Adipocyte (in vitro differentiated cells): ENCODE data around the gene GNAO1.

Experiments
- DNase-seq: peaks from one replicate; pipeline ENCODE4 v3.0.0-alpha.2; 2015; ENCODE audit warnings: low read depth
- H3K27me3 ChIP-seq: replicated peaks from 2 replicates; pipeline ENCODE4 v1.7.0; 2013; ENCODE audit warnings: mild to moderate bottlenecking, low read length, moderate library complexity; ENCODE audit not compliant: control insufficient read depth, insufficient read depth
- H3K36me3 ChIP-seq: 2 replicates; pipeline ENCODE4 v1.7.0; 2013; ENCODE audit warnings: low read length, mild to moderate bottlenecking, moderate library complexity; ENCODE audit not compliant: control insufficient read depth, insufficient read depth, severe bottlenecking
- H3K4me1 ChIP-seq: 2 replicates; pipeline ENCODE4 v1.7.0; 2013; ENCODE audit warnings: mild to moderate bottlenecking, low read length, moderate library complexity; ENCODE audit not compliant: control insufficient read depth, insufficient read depth
- H3K4me3 ChIP-seq: 2 replicates; pipeline ENCODE4 v1.7.0; 2013; ENCODE audit warnings: mild to moderate bottlenecking, low read length, moderate library complexity
- H3K9ac ChIP-seq: 2 replicates; pipeline ENCODE4 v1.7.0; 2013; ENCODE audit warnings: mild to moderate bottlenecking, low read length, moderate library complexity
- H3K9me3 ChIP-seq: 2 replicates; pipeline ENCODE4 v1.7.0; 2013; ENCODE audit warnings: mild to moderate bottlenecking, low read length, moderate library complexity; ENCODE audit not compliant: control insufficient read depth

GNAO1 gene

DNA sequence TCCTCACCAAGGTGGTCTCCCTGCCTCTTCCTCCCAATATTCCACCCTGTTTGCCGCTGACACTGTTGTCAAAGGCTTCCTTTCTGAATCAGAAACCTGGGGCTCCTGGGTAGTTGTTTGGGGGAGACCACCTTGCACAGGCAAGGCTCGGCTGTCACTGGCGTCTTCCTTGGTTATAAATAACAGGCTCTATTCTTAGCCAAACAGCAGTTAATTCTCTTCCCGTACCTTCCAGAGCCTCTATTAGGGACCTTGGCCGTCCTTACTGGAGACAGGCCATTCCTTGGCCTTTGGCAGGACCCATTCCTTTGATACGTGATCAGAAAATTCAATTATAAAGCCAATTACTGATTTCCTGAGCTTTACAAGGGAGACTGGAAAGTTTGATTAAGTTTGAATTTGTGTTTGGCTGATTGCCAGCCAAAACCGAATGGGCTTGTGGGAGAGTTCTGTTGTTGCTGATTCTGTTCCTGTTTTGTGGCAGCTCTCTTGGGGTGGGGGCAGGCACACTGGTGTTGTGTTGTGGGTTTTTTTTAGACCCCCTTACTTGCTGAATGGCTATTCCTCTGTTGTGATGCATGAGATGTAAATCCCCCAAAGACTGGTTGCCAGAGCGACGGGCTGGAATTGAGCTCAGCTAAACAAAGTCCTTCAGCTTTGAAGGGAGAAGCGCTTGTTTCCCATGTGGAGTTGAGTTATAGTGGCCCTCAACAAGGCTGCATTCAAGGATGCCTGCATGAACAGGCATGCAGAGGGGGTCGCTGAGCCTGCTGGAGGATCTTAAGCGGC lies 104.6 kb downstream of the GNAO1 start:
- Histone ChIP-seq H3K9ac (no peak overlapping the region), H3K9me3 (no peaks in the 10 kb centered on the region), H3K4me1 (peaks cover 9% of the 10 kb centered on the region), H3K4me3 (no peak overlapping the region), H3K36me3 (no peaks in the 10 kb centered on the region), H3K27me3 (peaks cover 12% of the 10 kb centered on the region)
- DNase-seq = no peak

DNA sequence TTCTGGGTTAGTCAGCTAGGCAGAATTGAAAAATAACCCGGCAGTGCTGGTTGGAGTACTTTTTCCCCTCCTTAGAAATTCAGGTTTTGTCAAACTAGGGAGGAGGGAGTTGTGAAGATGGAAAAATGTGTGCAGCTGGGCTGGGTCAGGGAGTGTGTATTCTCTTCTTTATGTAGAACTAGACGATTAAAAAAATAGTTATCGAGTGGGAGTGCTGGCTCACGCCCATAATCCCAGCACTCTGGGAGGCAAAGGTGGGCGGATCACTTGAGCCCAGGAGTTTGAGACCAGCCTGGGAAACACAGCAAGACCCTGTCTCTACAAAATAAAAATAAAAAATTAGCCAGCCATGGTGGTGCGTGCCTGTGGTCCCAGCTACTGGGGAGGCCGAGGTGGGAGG lies 106.4 kb downstream of the GNAO1 start:
- no peak overlapping the region for H3K9ac ChIP-seq
- peaks cover 10% of the 10 kb centered on the region for H3K27me3 ChIP-seq
- no peak for DNase-seq
- no peaks in the 10 kb centered on the region for H3K9me3 ChIP-seq
- no peak overlapping the region for H3K4me3 ChIP-seq
- no peaks in the 10 kb centered on the region for H3K36me3 ChIP-seq
- peaks cover 13% of the 10 kb centered on the region for H3K4me1 ChIP-seq

DNA sequence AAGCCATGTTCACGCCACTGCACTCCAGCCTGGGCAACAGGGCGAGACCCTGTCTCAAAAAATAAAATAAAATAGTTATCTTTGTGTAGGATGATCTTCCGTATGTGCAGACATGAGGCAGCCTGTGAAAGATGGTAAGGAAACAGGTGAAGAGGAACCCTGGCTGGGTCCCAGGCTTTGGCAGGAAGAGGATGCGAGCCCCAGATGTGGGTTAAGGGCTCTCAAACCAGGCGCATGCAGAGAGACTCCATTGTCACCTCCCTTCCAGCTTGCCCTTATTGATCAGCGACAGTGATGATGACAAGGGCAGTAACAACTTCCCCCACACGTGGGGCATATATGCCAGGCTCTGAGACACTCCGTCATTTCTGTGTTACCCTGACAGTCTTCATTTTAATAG lies 106.8 kb downstream of the GNAO1 start:
- DNase-seq = no peak
- Histone ChIP-seq H3K4me1 (peaks cover 13% of the 10 kb centered on the region), H3K36me3 (no peaks in the 10 kb centered on the region), H3K27me3 (peaks cover 14% of the 10 kb centered on the region), H3K4me3 (no peak overlapping the region), H3K9me3 (no peaks in the 10 kb centered on the region), H3K9ac (no peak overlapping the region)

DNA sequence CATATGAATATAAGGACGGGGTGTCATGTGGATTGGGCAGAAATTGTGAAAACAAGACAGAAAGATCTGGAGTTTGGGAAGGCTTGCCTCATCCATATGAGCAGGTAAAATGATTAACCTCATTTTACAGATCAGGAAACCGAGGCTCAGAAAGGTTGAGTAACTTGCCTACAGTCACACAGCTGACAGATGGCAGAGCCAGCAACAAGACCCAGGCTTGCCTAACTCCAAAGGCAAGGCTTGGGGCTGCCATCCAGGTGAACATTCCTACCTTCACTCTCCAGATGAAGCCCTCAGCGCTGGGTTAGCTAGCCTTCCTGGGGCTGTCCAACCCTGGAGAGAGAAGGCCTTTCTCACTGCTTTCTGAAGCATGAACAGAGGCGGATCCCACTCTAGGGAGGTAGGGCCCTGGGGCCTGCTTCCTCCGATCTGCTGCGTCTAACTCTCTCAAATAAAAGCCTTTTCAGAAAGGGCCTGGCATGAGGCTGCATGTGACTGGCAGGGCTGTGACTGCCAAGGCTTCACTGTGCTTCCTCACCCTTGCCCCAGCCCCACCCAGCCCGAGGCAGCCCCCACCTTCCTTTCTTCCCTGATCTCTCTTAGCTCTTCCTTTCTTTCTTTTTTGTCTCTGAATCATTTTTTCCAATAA lies 107.8 kb downstream of the GNAO1 start:
- peak overlapping the region; percentile 16 for H3K9ac ChIP-seq
- H3K4me1 ChIP-seq = peaks cover 13% of the 10 kb centered on the region
- peaks cover 22% of the 10 kb centered on the region for H3K27me3 ChIP-seq
- H3K4me3 ChIP-seq = no peak overlapping the region
- H3K9me3 ChIP-seq = no peaks in the 10 kb centered on the region
- DNase-seq = no peak
- H3K36me3 ChIP-seq = no peaks in the 10 kb centered on the region

DNA sequence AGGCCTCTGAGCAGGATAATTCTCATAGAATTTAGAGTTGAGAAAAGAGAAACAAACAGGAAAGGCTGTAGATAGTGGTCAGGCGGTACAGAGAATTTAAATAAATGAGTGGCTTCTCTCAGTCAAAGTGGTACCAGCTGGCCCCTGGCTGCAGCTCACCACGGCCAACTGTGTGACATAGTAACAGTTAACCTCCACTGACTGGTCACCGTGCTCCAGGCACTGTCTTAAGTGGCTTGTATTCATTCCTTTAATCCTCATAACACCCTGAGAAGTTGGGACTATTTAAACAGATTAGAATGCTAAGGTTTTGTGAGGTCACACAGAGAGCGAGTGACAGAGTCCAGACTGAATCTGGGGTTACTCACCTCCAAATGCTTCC lies 108.9 kb downstream of the GNAO1 start:
- Histone ChIP-seq H3K9ac (no peak overlapping the region), H3K4me3 (no peak overlapping the region), H3K9me3 (no peaks in the 10 kb centered on the region), H3K36me3 (no peaks in the 10 kb centered on the region), H3K27me3 (peaks cover 32% of the 10 kb centered on the region), H3K4me1 (peaks cover 9% of the 10 kb centered on the region)
- DNase-seq = no peak

DNA sequence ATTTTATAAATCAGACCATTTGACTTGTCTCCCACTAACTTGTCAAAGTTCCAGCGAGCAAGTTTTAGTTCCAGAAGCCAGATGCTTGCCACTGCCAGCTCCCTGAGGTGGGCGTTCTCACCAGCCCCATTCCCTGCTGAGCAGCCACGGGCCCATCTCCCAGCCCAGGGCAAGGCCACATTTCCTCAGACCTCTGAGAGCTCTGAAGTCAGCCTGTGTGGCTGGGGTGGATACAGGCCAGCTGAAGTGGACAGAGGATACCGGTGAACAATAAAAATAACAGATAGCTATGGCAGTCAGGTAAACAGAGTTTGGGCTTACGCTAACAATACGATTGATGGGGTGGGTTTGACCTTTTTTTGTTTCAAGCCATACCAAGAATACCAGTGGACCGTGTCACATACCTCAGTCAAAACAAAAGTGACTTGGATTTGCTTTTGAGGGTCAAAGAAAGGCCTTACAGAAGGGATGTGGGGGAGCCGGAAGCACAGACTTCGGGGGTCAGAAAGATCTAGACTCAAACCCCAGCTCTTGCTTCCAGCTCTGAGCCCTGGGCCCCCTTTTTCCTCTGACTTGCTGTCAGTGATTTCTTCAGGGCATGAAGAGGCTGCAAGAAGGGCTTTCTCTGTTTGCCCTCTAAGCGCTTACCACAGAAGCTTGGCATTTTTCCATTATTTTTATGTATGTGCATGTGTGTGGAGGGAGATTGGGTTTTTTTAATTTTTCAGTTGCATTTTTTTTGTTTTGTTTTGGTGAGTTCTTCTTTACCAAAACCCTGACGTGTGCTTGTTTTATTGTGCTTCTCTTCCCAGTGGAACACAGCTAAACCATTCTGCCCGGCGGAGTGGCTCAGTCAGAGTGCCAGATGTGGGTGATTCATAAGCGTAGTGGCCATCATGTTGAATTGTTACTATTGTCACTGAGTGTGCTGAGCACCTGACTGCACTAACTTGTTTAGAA lies 109.9 kb downstream of the GNAO1 start:
- H3K36me3 ChIP-seq = no peaks in the 10 kb centered on the region
- no peaks in the 10 kb centered on the region for H3K9me3 ChIP-seq
- H3K27me3 ChIP-seq = peaks cover 37% of the 10 kb centered on the region
- peaks cover 9% of the 10 kb centered on the region for H3K4me1 ChIP-seq
- H3K9ac ChIP-seq = no peak overlapping the region
- DNase-seq = peak; percentile 33
- H3K4me3 ChIP-seq = no peak overlapping the region

DNA sequence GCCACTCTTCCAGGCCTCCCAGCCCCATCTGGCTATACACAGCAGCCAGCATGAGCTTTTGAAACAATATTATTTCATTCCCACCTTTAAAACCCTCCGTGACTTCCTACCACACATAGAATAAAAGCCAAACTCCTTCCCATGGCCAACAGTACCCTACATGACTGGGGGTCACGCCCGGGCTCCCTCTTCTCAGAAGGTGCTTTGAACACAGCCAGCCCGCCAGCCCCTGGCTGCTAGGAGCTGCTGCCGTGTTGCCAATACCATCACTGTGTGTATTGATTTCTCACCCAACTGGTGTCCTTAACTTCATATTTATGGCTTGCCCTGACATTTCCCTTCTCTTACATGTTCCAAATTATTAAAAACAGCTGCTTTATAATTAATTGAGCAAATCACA lies 111.2 kb downstream of the GNAO1 start:
- Histone ChIP-seq H3K36me3 (no peaks in the 10 kb centered on the region), H3K27me3 (peaks cover 33% of the 10 kb centered on the region), H3K9me3 (no peaks in the 10 kb centered on the region), H3K9ac (no peak overlapping the region), H3K4me3 (no peak overlapping the region), H3K4me1 (peaks cover 9% of the 10 kb centered on the region)
- no peak for DNase-seq

DNA sequence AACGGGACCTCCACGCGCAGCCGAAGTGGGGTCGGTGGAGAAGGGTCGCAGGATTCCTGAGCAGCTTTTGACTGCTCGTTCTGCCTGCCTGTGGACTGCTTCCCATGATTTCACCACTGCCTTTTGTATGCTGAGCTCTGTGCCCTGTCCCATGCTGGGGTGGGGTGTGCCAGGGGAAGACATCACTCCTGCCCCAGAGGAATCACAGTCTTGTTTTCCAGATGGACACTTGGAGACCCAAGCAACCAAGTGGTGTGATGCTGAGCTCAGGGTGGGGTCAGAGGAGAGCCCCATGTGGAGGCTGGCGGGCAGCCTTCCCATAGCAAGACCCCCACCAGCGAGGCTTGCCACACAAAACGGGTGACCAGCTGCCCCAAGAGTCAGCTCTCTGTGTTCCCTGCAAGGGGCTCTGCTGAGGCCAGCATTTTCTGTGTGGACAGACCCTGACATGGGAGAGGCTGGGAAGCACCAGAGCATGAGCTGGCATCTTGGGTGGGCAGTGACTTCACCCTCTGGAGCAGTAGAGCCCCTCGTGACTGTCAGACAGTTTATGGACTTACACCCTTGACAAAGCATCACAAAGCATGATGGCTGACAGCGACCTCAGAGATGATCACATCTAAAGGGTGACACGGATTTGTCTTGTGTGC lies 111.9 kb downstream of the GNAO1 start:
- no peak for DNase-seq
- no peak overlapping the region for H3K9ac ChIP-seq
- no peaks in the 10 kb centered on the region for H3K9me3 ChIP-seq
- H3K27me3 ChIP-seq = peaks cover 39% of the 10 kb centered on the region
- H3K4me1 ChIP-seq = peaks cover 9% of the 10 kb centered on the region
- no peaks in the 10 kb centered on the region for H3K36me3 ChIP-seq
- no peak overlapping the region for H3K4me3 ChIP-seq

DNA sequence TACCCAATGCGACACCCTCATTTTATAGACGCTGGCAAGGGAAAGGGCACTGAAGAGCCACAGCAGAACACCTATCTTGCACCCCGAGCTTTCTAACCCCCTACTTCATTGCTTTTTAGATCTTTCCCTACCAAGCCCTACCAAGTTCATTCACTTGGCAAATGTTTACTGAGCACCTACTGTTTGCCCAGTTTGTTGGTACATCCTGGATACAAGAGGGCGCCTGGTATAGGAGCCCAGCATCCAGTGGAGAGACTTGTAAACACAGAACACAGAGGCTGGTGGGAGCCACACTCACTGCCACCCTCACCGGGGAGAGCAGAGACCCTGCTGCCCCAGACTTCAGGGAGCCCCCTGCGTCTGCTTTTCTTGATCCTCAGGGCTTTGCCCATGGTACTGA lies 112.6 kb downstream of the GNAO1 start:
- Histone ChIP-seq H3K9me3 (no peaks in the 10 kb centered on the region), H3K36me3 (no peaks in the 10 kb centered on the region), H3K9ac (no peak overlapping the region), H3K4me1 (peaks cover 9% of the 10 kb centered on the region), H3K4me3 (no peak overlapping the region), H3K27me3 (peaks cover 43% of the 10 kb centered on the region)
- no peak for DNase-seq

DNA sequence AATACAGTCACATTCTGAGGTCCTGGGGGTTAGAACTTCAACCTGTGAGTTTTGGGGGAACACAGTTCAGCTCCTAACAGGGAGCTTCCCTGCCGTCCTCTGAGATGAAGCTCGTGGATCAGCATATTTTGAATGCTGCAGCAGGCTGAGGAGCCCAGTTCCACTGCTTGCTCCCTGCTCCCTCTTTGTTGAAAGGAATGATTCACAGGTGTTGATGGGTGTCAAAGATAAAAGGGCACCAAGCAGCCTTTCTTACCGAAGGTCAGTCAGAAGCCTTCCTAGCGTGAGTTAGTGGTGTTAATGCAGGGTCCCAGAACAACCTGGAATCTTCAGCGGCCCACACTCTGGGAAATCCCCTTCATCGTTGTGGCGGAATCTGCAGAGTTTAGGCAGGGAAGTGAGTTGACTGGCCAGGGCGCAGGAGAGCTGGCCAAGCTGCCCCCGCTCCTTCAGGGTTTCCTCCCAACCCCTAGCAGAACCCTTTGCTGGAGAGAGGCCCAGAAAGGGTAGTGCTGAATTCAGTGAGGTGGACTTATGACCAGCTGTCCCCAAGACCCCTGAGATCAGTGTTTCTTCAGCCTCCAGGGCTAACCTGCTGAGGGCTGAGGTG lies 114.8 kb downstream of the GNAO1 start:
- Histone ChIP-seq H3K9ac (no peak overlapping the region), H3K4me1 (peaks cover 3% of the 10 kb centered on the region), H3K9me3 (no peaks in the 10 kb centered on the region), H3K27me3 (peaks cover 50% of the 10 kb centered on the region), H3K4me3 (no peak overlapping the region), H3K36me3 (no peaks in the 10 kb centered on the region)
- DNase-seq = no peak
